GM21381 (cell line): ENCODE data around the gene COQ8A.
"Not testable (repeated sequence)": the region's sequence is repeated elsewhere in the genome, so short reads cannot be mapped to it uniquely, and the experiment has no call there.

ENCODE experiments used
- ATAC-seq: cut with Tn5 transposase; IDR thresholded peaks from one replicate; pipeline ENCODE4 v1.9.1; 2021; ENCODE audit warnings: mild to moderate bottlenecking, moderate library complexity; ENCODE audit not compliant: unreplicated experiment

COQ8A gene

GRCh38 chr1:226951286-226952117, 11.4 kb downstream of the COQ8A start:
- ATAC-seq: no peak

DNA sequence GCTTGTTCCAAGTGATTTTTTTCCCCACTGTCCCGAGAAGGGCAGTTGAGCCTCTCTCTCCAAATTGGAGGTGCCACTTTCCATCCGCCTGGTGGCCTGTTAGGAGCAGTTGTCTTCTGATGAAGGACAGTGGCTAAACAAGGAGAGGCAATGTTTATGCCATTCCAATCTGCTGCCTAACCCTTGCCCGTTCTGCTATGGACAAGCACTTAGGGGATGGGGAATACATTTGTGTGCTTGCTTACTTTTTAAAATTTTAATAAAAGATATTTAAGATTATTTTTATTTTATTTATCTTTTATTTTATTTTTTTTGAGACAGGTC, 12.0 kb downstream of the COQ8A start:
- ATAC-seq: no peak

GRCh38 chr1:226953175-226953800, 13.2 kb downstream of the COQ8A start:
- ATAC-seq: no peak

DNA sequence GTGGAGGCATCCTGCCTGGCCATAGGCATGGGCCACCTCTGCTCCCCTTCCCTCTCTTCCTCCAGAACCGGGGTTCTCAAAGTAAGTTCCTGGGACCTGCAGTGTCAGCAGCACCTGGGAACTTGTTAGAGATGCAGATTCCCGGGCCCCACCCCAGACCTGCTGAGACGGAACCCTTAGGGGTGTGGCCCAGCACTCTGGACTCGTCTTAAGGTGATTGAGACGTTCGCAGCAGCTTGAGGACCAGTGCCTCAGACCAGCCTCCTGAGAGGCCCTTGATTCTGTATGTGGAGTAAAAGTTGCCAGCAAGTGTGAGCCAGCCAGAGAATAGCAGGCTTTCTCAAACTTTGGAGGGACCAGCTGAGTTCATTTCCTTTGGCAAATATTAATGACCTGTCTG, 14.2 kb downstream of the COQ8A start:
- no peak for ATAC-seq

DNA sequence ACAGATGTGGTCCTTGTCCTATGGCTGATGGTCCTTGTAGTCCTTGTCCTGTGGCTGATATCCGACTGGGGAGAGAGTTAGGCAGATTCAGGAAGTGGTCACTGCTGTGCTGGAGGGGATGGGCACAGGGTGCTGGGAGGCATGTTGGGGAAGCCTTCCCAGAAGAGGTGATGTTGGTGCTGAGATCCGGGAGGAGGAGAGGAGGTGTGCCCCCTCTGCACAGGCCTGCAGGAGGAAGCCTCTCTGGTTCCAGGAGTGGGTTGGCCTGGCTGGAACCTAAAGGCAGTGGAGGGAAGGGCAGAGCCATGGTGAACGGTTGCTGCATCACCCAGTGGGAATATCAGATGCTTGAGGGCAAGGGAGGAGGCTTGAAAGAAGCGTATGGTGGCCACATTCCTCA, 14.7 kb downstream of the COQ8A start:
- no peak for ATAC-seq

DNA sequence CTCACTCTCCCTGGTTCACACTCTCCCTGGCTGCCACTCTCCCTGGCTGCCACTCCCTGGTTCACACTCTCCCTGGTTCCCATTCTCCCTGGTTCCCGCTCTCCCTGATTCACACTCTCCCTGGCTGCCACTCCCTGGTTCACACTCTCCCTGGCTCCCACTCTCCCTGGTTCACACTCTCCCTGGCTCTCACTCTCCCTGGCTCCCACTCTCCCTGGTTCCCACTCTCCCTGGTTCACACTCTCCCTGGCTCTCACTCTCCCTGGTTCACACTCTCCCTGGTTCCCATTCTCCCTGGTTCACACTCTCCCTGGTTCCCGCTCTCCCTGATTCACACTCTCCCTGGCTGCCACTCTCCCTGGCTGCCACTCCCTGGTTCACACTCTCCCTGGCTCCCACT, 15.8 kb downstream of the COQ8A start:
- not testable (repeated sequence) for ATAC-seq

DNA sequence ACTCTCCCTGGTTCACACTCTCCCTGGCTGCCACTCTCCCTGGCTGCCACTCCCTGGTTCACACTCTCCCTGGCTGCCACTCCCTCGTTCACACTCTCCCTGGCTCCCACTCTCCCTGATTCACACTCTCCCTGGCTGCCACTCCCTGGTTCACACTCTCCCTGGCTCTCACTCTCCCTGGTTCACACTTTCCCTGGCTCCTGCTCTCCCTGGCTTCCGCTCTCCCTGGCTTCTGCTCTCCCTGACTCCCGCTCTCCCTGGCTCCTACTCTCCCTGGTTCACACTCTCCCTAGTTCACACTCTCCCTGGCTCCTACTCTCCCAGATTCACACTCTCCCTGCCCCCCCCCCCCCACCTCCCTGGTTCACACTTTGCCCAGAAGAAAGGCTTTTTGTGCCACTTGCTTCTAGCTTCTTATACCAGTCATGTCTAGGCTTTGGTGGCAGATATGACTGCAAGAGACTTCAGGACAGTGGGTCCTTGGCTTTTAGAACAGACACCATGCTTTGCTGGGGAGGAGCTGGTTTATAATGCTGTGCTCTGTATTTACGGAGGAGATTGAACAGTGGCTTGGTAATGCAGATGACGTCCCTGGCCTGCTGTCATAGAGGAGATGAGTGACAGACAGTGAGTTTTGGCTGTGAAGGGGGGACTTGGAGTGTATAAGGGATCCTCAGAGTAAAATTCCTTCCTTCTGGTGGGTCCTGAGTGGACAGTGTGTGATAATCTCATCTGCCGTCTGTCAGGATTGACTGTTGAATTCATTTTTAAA, 17.0 kb downstream of the COQ8A start:
- no peak for ATAC-seq

DNA sequence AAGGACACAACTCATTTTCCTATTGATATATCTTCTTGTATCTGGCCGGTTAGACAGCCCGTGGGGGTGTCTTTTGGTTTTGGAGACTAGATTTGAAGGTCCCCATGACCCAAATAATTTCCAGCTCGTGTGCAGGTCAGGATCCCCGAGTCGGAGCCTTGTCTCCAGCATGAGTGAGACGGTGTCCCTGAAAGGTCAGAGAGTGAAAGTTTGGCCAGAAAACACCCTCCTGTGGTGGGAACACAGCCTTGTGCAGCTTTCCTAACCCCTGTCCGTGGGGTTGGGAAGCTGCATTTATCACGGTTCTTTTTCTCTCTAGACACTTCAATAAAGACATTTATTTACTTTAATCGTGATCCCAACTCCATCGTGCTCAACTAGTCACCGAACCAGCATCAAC, 17.6 kb downstream of the COQ8A start:
- no peak for ATAC-seq

DNA sequence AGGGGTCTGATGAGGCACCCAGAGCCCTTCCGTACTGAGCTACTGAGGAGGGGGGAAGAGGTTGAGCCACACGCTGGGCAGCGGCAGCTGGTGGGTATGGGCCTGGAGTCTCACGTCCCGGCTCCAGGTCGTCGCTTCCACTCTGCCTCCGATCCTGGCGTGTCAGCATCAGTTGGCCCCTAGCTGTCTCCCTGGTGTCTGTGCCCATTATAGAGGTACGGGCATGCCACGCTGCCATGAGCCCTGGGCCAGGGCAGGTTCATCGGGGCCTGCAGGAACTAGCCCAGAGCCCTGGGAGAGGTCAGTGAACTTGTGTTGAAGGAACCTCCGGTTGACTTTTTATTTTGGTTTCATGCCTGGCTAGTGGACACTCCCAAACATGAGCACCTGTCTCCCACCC, 18.2 kb downstream of the COQ8A start:
- no peak for ATAC-seq

DNA sequence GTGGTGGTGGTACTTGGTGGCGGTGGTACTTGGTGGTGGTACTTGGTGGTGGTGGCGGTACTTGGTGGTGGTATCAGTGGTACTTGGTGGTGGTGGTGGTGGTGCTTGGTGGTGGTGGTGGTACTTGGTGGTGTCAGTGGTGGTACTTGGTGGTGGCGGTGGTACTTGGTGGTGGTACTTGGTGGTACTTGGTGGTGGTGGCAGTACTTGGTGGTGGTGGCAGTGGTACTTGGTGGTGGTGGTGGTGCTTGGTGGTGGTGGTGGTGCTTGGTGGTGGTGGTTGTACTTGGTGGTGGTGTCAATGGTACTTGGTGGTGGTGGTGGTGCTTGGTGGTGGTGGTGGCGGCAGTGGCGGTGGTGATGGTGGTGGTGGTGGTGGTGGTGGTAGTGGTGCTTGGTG, 20.2 kb downstream of the COQ8A start:
- no peak for ATAC-seq

GRCh38 chr1:226960944-226961765, 21.1 kb downstream of the COQ8A start:
- ATAC-seq: no peak

GRCh38 chr1:226962421-226963391, 22.6 kb downstream of the COQ8A start:
- ATAC-seq: no peak

GRCh38 chr1:226964068-226964425, 24.0 kb downstream of the COQ8A start:
- no peak for ATAC-seq

- ATAC-seq: no peak
These were observed 24.8 kb downstream of the COQ8A start for GRCh38 chr1:226964611-226965486.

GRCh38 chr1:226965581-226966440, 25.7 kb downstream of the COQ8A start:
- no peak for ATAC-seq

GRCh38 chr1:226966683-226967082, 26.6 kb downstream of the COQ8A start:
- no peak for ATAC-seq

GRCh38 chr1:226967665-226968064, 27.6 kb downstream of the COQ8A start:
- ATAC-seq: no peak

GRCh38 chr1:226971765-226972164, 31.7 kb downstream of the COQ8A start:
- no peak for ATAC-seq
